ENCODE measurements around the gene YWHAG.

Gene YWHAG

DNA sequence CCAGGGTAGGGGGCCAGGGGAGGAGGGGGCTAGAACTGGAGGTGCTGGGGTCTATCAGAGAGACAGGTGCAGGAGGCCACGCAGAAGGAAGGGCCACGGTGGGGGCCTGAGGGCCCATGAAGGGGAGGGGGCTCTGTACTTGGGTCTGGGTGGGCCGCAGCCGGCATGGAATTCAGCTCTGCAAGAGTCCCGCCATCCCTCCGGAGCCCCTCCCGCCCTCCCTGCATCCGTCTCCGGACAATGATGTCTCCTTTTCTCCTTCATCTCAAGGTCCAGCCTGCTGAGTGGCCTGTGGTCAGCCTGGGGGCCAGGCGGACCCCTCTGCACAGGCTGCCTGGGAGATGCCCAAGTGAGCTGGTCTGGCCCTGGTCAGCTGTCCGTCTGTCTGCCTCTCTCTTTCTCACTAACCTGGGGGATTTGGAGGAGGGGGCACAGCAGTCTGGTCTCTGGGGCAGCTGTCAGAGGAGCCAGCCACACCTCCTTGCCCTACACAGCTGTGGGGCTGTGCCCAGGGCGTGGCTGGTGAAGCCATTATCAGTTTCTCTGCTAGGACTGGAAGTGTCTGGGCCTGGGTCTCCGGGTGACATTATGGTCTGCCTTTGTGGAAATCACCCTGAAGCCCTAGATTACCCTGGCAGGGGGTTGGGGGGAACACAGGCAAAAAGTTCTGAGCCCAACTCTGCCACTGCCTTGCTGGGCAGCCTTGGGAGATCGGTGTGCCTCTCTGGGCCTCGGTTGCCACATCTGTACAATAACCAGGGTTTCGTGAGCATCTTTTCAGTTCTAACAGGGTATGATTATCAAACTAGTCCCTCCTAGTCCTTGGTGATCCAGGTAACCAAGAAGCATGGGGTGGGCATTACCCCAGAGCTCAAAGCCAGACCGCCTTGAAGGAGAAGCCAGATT, 75.3 kb downstream of the YWHAG start:
- TF ChIP-seq TAF1 (IDR thresholded peaks at IDR 0.05; ENCODE audit: low read depth), result no peak
- no peak for TF ChIP-seq REST (IDR thresholded peaks at IDR 0.05; ENCODE audit: low read depth)
- TF ChIP-seq CEBPB (IDR thresholded peaks at IDR 0.05), result no peak
- TF ChIP-seq, protein P1, sequence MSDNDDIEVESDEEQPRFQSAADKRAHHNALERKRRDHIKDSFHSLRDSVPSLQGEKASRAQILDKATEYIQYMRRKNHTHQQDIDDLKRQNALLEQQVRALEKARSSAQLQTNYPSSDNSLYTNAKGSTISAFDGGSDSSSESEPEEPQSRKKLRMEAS (IDR thresholded peaks at IDR 0.05), result no peak
- no peak for TF ChIP-seq TEAD4 (IDR thresholded peaks at IDR 0.05)
- no peak for TF ChIP-seq NFIC (IDR thresholded peaks at IDR 0.05)
- TF ChIP-seq ZBTB7A (IDR thresholded peaks at IDR 0.05; ENCODE audit: low read depth), result no peak; the same call in 1 of the 2 replicates
- no peak for TF ChIP-seq CREB1 (IDR thresholded peaks at IDR 0.05; ENCODE audit: low read depth)

- no peak for TF ChIP-seq EP300 (IDR thresholded peaks at IDR 0.05; ENCODE audit: borderline replicate concordance)
- peak; percentile 78 for TF ChIP-seq ZBTB7A (IDR thresholded peaks at IDR 0.05; ENCODE audit: low read depth)
These were observed 76.2 kb downstream of the YWHAG start for GRCh38 chr7:76282344-76283253.

- TF ChIP-seq TEAD4 (IDR thresholded peaks at IDR 0.05), result no peak
- no peak for TF ChIP-seq TAF1 (IDR thresholded peaks at IDR 0.05; ENCODE audit: low read depth)
- no peak for TF ChIP-seq NFIC (IDR thresholded peaks at IDR 0.05)
- no peak for TF ChIP-seq YY1 (IDR thresholded peaks at IDR 0.05; ENCODE audit: low read depth)
- TF ChIP-seq, protein P2, sequence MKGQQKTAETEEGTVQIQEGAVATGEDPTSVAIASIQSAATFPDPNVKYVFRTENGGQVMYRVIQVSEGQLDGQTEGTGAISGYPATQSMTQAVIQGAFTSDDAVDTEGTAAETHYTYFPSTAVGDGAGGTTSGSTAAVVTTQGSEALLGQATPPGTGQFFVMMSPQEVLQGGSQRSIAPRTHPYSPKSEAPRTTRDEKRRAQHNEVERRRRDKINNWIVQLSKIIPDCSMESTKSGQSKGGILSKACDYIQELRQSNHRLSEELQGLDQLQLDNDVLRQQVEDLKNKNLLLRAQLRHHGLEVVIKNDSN (IDR thresholded peaks at IDR 0.05), result no peak
- TF ChIP-seq FOXM1 (IDR thresholded peaks at IDR 0.05; ENCODE audit: borderline replicate concordance, low read depth), result no peak
These were observed 77.0 kb downstream of the YWHAG start for GRCh38 chr7:76281706-76282343.

- TF ChIP-seq CEBPB (IDR thresholded peaks at IDR 0.05), result no peak
- no peak for TF ChIP-seq RAD21 (IDR thresholded peaks at IDR 0.05; ENCODE audit: low read depth)
- no peak for TF ChIP-seq CREB1 (IDR thresholded peaks at IDR 0.05; ENCODE audit: low read depth)
- TF ChIP-seq, protein P2 (IDR thresholded peaks at IDR 0.05), result no peak
- TF ChIP-seq TCF12 (IDR thresholded peaks at IDR 0.05; ENCODE audit: low read depth), result no peak
- TF ChIP-seq TAF1 (IDR thresholded peaks at IDR 0.05; ENCODE audit: low read depth), result no peak
- TF ChIP-seq NFIC (IDR thresholded peaks at IDR 0.05), result no peak
- no peak for TF ChIP-seq REST (IDR thresholded peaks at IDR 0.05; ENCODE audit: low read depth)
- no peak for TF ChIP-seq EGR1 (IDR thresholded peaks at IDR 0.05)
- TF ChIP-seq FOXM1 (IDR thresholded peaks at IDR 0.05; ENCODE audit: borderline replicate concordance, low read depth), result no peak
- TF ChIP-seq TEAD4 (IDR thresholded peaks at IDR 0.05), result no peak
- no peak for TF ChIP-seq YY1 (IDR thresholded peaks at IDR 0.05; ENCODE audit: low read depth)
- TF ChIP-seq, protein P1 (IDR thresholded peaks at IDR 0.05), result no peak
- no peak for TF ChIP-seq ZBTB7A (IDR thresholded peaks at IDR 0.05; ENCODE audit: low read depth)
- no peak for TF ChIP-seq EP300 (IDR thresholded peaks at IDR 0.05; ENCODE audit: borderline replicate concordance)
These were observed 77.6 kb downstream of the YWHAG start for GRCh38 chr7:76281006-76281705.

DNA sequence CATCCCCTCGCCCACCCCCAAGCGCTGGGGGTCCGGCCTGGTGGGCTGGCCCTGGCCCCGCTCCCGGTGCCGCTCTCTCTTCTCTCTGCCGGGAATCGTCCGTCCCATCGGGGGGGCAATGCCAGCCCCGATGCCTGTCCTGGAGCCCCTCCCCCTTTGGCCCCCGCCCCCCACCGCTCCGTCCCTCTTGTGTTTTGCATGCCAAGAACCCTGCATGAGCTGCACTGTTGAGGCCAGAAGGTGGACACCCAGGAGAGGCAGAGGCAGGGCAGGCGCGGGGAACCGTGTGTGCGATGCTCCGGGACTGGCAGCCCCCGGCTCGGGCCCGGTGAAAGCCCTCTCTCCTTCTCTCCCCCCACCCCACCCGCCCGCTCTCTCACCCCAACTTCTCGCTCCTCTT, 78.4 kb downstream of the YWHAG start:
- TF ChIP-seq FOXM1 (IDR thresholded peaks at IDR 0.05; ENCODE audit: borderline replicate concordance, low read depth) (no peak), ZBTB7A (IDR thresholded peaks at IDR 0.05; ENCODE audit: low read depth) (no peak), TCF12 (IDR thresholded peaks at IDR 0.05; ENCODE audit: low read depth) (no peak), EGR1 (IDR thresholded peaks at IDR 0.05) (no peak), REST (IDR thresholded peaks at IDR 0.05; ENCODE audit: low read depth) (no peak), RAD21 (IDR thresholded peaks at IDR 0.05; ENCODE audit: low read depth) (no peak), NFIC (IDR thresholded peaks at IDR 0.05) (no peak), YY1 (IDR thresholded peaks at IDR 0.05; ENCODE audit: low read depth) (no peak), CREB1 (IDR thresholded peaks at IDR 0.05; ENCODE audit: low read depth) (no peak), TAF1 (IDR thresholded peaks at IDR 0.05; ENCODE audit: low read depth) (no peak), TEAD4 (IDR thresholded peaks at IDR 0.05) (no peak), EP300 (IDR thresholded peaks at IDR 0.05; ENCODE audit: borderline replicate concordance) (no peak)
- TF ChIP-seq, protein P1 (IDR thresholded peaks at IDR 0.05), result no peak
- TF ChIP-seq, protein P2 (IDR thresholded peaks at IDR 0.05), result no peak
